NCI-H2107 (cell line): ENCODE data around the gene TPSG1.

Source experiments
- DNase-seq: peaks from one replicate; lab custom pipeline; 2025; lab: John Stamatoyannopoulos, UW

Gene TPSG1

GRCh38 chr16:1176280-1176897 lies 48.7 kb downstream of the TPSG1 start:
- DNase-seq: no peak

- no peak for DNase-seq
These were observed 49.3 kb downstream of the TPSG1 start for GRCh38 chr16:1175566-1176279.

GRCh38 chr16:1174477-1175357 lies 50.4 kb downstream of the TPSG1 start:
- DNase-seq: no peak

GRCh38 chr16:1173788-1174451 lies 51.1 kb downstream of the TPSG1 start:
- no peak for DNase-seq

- DNase-seq: no peak
These were observed 52.4 kb downstream of the TPSG1 start for GRCh38 chr16:1172651-1173050.

- DNase-seq: no peak
These were observed 53.1 kb downstream of the TPSG1 start for GRCh38 chr16:1171854-1172428.
